ENCODE measurements around the gene DKK3. TPM values are rescaled to one million over a fixed set of nuclear protein-coding genes. Genes with fewer than 3 reads are reported as not detected.

Gene DKK3
- total RNA-seq, 2 experiments from 2014 or later: 0.46 TPM; not detected in 1

DNA sequence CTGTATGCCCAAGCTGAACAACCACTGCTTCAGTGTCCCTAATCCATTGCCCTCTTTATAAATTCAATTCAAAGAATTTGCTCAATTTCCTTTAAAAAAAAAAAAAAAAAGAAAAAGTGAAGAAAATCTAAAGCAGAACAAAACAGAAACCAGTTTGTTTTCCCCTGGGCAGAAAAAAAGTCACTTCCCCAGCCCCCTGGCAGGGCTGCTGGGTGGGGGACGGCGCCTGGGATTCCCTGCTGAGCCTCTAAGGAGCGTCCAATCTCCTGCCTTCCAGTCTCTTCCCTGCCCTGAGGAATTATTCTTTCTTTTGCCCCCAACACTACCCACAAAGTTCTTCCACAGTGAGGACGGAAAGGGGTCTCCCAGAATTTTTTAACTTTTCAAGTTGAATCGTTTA lies 23.9 kb downstream of the DKK3 start:
- no peak overlapping the region for H3K4me3 Mint-ChIP-seq
- DNase-seq: no peak
- H3K36me3 Mint-ChIP-seq: no peaks in the 10 kb centered on the region
- peaks cover 3% of the 10 kb centered on the region for H3K27me3 Mint-ChIP-seq
- H3K27ac Mint-ChIP-seq: no peak overlapping the region
- no peaks in the 10 kb centered on the region for H3K9me3 Mint-ChIP-seq
- peaks cover 5% of the 10 kb centered on the region for H3K4me1 Mint-ChIP-seq

DNA sequence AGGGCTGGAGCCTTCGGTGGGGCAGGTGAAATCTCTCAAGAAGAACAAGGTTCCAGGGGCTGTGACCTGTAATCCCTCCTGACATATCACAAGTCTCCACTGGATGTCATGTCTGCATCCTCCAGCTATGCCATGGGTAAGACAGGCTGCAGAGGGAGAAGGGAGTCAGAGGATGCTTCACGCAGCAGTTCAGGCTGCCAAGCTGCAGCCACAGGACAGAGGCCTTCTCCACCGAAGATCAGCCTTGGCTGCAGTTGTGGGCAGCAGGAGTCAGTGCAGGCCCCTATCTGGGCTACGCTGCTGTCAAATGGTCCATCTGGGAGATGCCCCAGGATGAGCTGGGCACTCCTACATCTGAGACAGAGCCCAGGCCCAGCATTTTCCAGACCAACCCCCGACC lies 25.0 kb downstream of the DKK3 start:
- peaks cover 3% of the 10 kb centered on the region for H3K27me3 Mint-ChIP-seq
- peaks cover 5% of the 10 kb centered on the region for H3K4me1 Mint-ChIP-seq
- no peaks in the 10 kb centered on the region for H3K36me3 Mint-ChIP-seq
- H3K27ac Mint-ChIP-seq: no peak overlapping the region
- DNase-seq: no peak
- H3K4me3 Mint-ChIP-seq: no peak overlapping the region
- no peaks in the 10 kb centered on the region for H3K9me3 Mint-ChIP-seq

DNA sequence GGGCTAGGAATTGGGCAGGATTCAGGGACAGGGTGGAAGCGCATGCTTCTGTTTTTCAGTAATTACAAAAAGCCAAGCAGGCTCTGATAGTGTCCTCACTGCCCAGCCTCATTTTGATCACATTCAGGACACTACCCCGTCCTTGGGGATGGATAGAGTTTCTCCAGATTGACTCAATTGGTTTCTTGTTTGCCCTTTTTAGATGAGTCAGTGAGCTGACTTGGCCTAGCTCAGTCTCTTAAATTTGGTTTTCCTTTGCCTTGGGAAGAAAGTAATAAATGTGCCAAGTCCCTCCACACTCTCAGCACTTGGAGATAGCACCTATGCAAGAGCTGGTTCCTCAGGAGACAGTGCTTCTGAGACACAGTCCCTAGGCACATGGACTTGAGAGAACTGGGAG lies 25.5 kb downstream of the DKK3 start:
- H3K36me3 Mint-ChIP-seq: no peaks in the 10 kb centered on the region
- H3K27ac Mint-ChIP-seq: no peak overlapping the region
- H3K4me3 Mint-ChIP-seq: no peak overlapping the region
- peaks cover 3% of the 10 kb centered on the region for H3K27me3 Mint-ChIP-seq
- H3K4me1 Mint-ChIP-seq: peaks cover 5% of the 10 kb centered on the region
- DNase-seq: no peak
- H3K9me3 Mint-ChIP-seq: no peaks in the 10 kb centered on the region

GRCh38 chr11:11982461-11982860 lies 26.0 kb downstream of the DKK3 start:
- no peak for DNase-seq
- no peaks in the 10 kb centered on the region for H3K36me3 Mint-ChIP-seq
- H3K27ac Mint-ChIP-seq: no peak overlapping the region
- H3K4me1 Mint-ChIP-seq: peaks cover 3% of the 10 kb centered on the region
- peaks cover 3% of the 10 kb centered on the region for H3K27me3 Mint-ChIP-seq
- H3K4me3 Mint-ChIP-seq: no peak overlapping the region
- H3K9me3 Mint-ChIP-seq: no peaks in the 10 kb centered on the region

GRCh38 chr11:11981840-11982239 lies 26.6 kb downstream of the DKK3 start:
- Mint-ChIP-seq H3K9me3 (no peaks in the 10 kb centered on the region), H3K4me3 (no peak overlapping the region), H3K27ac (no peak overlapping the region), H3K4me1 (no peaks in the 10 kb centered on the region), H3K27me3 (peaks cover 3% of the 10 kb centered on the region), H3K36me3 (no peaks in the 10 kb centered on the region)
- DNase-seq: no peak

DNA sequence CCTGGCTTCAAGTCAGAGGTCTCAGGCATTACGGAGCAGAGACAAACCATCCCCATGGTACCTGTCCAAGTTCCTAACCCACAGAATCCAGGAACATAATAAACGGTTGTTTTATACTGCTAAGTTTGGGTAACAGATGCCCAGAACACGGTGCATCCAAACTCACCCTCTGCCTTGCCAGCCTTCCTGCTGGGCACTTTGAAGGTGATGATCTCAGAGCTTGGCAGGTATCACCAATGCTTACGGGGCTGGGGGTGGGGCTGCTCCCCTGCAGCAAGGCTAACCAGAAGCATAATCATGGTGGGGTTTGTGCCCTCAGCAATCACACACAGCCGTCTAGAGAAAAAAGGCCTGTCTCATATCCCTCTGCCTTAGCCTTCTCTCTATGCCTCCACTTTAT lies 27.1 kb downstream of the DKK3 start:
- no peaks in the 10 kb centered on the region for H3K36me3 Mint-ChIP-seq
- H3K4me1 Mint-ChIP-seq: no peaks in the 10 kb centered on the region
- H3K27ac Mint-ChIP-seq: no peak overlapping the region
- no peak overlapping the region for H3K4me3 Mint-ChIP-seq
- DNase-seq: no peak
- H3K9me3 Mint-ChIP-seq: no peaks in the 10 kb centered on the region
- H3K27me3 Mint-ChIP-seq: peaks cover 3% of the 10 kb centered on the region

GRCh38 chr11:11980841-11981308 lies 27.6 kb downstream of the DKK3 start:
- DNase-seq: no peak
- Mint-ChIP-seq H3K4me1 (no peaks in the 10 kb centered on the region), H3K9me3 (no peaks in the 10 kb centered on the region), H3K27me3 (peaks cover 3% of the 10 kb centered on the region), H3K27ac (no peak overlapping the region), H3K4me3 (no peak overlapping the region), H3K36me3 (no peaks in the 10 kb centered on the region)

DNA sequence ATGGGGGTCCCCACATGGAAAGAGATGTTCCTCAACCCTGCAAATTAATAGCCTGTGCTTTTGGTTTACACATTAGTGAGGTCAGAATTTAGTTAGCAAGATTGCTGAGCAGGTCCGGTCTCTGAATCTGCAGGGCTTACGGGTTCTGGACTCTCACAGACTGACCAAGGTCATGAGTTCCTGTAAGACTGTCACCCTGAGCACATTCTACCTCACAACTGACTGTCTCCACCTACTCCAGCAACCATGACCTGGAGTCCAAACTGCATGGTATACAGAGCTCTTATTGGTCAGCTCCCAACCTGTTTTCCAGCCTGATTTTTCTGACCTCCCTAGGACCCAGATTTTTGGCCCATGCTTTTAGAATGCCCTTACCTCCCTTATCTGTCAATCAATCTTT lies 28.2 kb downstream of the DKK3 start:
- H3K4me1 Mint-ChIP-seq: no peaks in the 10 kb centered on the region
- H3K27ac Mint-ChIP-seq: no peak overlapping the region
- peaks cover 3% of the 10 kb centered on the region for H3K27me3 Mint-ChIP-seq

GRCh38 chr11:11979488-11980117 lies 28.8 kb downstream of the DKK3 start:
- H3K27ac Mint-ChIP-seq: no peak overlapping the region
- no peak overlapping the region for H3K4me3 Mint-ChIP-seq
- no peak for DNase-seq

More for the DNA sequence above, 28.2 kb downstream of the DKK3 start:
- Mint-ChIP-seq H3K36me3 (no peaks in the 10 kb centered on the region), H3K9me3 (no peaks in the 10 kb centered on the region), H3K4me3 (no peak overlapping the region)
- DNase-seq: no peak

DNA sequence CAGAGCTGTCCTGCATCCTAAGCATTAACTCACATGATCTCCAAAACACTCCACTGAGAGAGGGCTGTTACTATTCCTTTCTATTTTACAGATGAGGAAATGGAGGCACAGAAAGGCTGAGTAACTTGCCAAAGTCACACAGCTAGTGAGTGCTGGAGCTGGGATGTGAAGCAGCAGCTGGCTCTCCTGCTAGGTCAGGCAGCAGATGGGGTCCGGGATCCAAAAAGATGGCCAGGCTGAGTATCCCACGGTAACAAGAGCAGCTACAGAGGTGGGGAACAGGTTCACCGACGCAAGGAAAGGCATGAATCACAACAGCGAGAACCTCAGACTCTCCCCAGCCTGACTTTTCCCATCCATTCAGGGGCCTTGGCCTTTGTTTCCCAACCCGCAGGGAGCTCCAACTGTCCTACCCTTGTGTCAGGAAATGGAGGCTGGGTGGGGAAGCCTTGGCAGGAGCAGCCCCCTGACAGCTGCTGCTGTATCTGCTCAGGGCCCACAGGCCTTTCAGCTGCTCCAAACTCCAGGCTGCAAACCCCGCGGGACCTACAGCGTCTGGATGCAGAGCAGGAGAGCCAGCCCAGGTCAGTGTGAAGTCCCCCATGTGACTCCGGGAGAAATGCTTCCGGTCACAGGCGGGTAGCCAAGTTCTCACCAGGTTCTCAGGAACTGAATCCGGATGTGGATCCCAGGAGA lies 29.5 kb downstream of the DKK3 start:
- Mint-ChIP-seq H3K9me3 (no peaks in the 10 kb centered on the region), H3K4me1 (no peaks in the 10 kb centered on the region), H3K4me3 (no peak overlapping the region), H3K27me3 (peaks cover 3% of the 10 kb centered on the region), H3K36me3 (no peaks in the 10 kb centered on the region), H3K27ac (no peak overlapping the region)
- DNase-seq: no peak

More at GRCh38 chr11:11979488-11980117, 28.8 kb downstream of the DKK3 start:
- H3K27me3 Mint-ChIP-seq: peaks cover 3% of the 10 kb centered on the region
- no peaks in the 10 kb centered on the region for H3K36me3 Mint-ChIP-seq
- no peaks in the 10 kb centered on the region for H3K9me3 Mint-ChIP-seq
- no peaks in the 10 kb centered on the region for H3K4me1 Mint-ChIP-seq

DNA sequence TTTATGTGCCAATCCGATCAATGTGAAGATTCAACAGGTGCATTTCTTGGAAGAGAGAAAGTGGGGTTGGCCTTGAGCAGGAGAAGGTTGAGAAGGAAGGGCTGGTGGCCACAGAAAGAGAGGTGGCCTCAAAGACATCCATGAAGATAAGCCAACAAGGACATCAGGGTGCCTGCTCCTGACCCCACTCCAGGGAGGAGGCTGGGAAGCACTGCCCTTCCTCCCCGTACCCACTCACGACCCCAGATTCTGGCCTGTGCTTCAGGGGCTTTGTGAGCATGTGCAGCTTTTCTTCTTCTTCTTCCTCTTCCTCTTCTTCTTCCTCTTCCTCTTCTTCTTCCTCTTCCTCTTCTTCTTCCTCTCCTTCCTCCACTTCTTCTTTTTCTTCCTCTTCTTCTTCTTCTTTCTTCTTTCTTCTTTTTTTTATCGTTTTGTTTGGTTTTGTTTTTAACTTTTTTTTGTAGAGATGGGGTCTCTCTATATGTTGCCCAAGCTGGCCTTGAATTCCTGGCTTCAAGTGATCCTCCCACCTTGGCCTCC lies 30.3 kb downstream of the DKK3 start:
- H3K27me3 Mint-ChIP-seq: peaks cover 3% of the 10 kb centered on the region
- no peaks in the 10 kb centered on the region for H3K4me1 Mint-ChIP-seq
- H3K4me3 Mint-ChIP-seq: no peak overlapping the region
- H3K36me3 Mint-ChIP-seq: no peaks in the 10 kb centered on the region
- H3K9me3 Mint-ChIP-seq: no peaks in the 10 kb centered on the region
- DNase-seq: no peak
- H3K27ac Mint-ChIP-seq: no peak overlapping the region

GRCh38 chr11:11977206-11977938 lies 31.1 kb downstream of the DKK3 start:
- no peaks in the 10 kb centered on the region for H3K4me1 Mint-ChIP-seq
- no peak for DNase-seq
- no peak overlapping the region for H3K27ac Mint-ChIP-seq
- H3K27me3 Mint-ChIP-seq: peaks cover 3% of the 10 kb centered on the region
- H3K9me3 Mint-ChIP-seq: no peaks in the 10 kb centered on the region
- H3K4me3 Mint-ChIP-seq: no peak overlapping the region
- H3K36me3 Mint-ChIP-seq: no peaks in the 10 kb centered on the region

DNA sequence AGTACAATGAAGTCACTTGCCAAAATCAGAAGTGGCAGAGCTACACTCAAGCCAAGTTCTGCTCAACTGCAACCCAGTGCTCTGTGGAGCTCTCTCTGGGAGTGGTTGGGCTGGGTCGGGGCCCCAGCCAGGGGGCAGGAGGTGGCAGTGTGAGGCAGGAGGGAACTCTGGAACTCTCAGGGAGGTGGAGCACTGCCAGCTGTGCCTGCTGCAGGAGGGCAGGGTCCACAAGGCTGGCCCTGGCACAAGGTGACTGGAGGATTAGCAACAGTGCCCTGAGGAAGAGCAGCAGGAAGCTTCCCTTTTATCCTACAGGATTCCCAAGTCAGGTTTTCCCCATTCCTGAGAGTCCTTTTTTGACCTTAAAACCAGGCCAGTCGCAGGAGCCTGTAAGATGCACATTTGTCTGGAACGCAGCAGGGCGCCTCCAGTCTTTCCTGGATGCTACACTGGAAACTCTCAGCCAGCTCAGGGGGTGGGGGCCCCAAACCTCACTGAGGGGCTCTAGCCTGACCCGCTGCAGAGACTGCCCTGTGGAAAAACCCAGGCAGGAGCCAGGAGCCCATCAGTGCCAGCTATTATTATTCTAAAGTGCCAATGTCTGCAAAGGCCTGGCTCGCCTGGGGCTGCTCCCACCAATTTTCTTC lies 31.8 kb downstream of the DKK3 start:
- H3K4me1 Mint-ChIP-seq: no peaks in the 10 kb centered on the region
- no peak for DNase-seq
- H3K36me3 Mint-ChIP-seq: no peaks in the 10 kb centered on the region
- H3K9me3 Mint-ChIP-seq: no peaks in the 10 kb centered on the region
- peaks cover 3% of the 10 kb centered on the region for H3K27me3 Mint-ChIP-seq
- no peak overlapping the region for H3K4me3 Mint-ChIP-seq
- no peak overlapping the region for H3K27ac Mint-ChIP-seq

DNA sequence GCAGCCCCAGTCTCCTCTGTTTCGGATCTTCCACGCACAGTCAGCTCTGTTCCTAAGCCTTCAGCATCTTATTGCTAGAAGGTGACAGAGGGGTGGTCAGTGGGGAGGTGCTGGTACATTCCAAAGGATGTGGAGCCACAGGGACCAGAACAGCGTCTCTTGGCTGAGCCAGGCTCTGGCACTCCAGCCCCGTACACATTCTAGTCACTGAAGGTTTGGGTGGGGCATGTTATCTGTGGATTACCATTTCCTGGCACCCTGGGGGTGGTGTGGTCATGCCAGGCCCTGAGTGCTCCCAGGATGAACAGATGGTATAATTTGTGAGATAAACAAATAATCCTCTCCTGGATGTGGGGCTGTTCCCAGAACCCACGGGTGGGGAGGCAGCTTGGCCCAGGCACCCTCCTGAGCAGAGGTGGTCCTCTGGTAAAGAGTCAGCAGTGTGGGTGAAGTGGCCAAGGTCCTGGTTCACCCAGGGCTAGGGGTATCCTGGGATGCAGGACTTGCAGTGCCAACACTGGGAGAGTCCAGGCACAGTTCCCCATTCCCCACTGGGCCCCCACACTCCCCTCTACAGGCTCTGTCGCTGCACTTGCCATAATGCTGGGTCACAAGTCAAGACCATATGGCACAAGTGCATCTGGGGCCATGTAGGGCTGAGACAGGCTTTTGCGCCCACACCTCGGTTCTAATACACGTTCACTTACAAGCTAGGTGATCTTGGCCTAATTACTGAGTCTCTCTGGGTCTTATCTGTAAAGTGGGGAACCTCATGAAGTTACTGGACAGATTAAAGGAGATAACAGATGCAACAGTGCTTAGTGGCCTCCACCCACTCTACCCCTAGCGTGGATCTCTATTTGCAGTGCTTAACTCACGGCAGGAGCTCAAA lies 33.0 kb downstream of the DKK3 start:
- Mint-ChIP-seq H3K27me3 (peaks cover under 1% of the 10 kb centered on the region), H3K36me3 (no peaks in the 10 kb centered on the region), H3K9me3 (no peaks in the 10 kb centered on the region), H3K27ac (no peak overlapping the region), H3K4me3 (no peak overlapping the region), H3K4me1 (no peaks in the 10 kb centered on the region)
- no peak for DNase-seq
